ENCODE measurements around the gene UMODL1.
"Not testable (repeated sequence)": the region's sequence is repeated elsewhere in the genome, so short reads cannot be mapped to it uniquely, and the experiment has no call there.

UMODL1 gene

DNA sequence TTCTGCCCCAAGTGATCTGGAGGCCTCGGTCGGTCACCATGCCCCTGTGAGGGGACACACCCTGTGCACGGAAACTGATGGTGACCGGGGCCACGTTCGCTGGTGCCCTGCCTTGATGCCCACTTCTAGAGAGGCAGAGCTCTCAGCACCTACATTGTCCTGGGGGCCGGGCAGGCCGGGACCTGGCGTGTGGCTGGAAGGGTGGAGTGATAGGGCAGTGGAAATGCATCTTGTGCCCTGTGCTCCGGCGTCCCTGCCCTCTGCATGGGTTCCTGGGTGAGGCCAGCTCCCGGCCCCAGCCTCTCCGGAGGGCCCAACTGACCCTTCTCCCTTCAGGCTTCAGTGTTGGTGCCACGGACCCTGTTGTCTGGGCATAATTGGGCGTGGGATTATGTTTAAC lies 11.0 kb upstream of the UMODL1 start:
- DNase-seq, result no peak

DNA sequence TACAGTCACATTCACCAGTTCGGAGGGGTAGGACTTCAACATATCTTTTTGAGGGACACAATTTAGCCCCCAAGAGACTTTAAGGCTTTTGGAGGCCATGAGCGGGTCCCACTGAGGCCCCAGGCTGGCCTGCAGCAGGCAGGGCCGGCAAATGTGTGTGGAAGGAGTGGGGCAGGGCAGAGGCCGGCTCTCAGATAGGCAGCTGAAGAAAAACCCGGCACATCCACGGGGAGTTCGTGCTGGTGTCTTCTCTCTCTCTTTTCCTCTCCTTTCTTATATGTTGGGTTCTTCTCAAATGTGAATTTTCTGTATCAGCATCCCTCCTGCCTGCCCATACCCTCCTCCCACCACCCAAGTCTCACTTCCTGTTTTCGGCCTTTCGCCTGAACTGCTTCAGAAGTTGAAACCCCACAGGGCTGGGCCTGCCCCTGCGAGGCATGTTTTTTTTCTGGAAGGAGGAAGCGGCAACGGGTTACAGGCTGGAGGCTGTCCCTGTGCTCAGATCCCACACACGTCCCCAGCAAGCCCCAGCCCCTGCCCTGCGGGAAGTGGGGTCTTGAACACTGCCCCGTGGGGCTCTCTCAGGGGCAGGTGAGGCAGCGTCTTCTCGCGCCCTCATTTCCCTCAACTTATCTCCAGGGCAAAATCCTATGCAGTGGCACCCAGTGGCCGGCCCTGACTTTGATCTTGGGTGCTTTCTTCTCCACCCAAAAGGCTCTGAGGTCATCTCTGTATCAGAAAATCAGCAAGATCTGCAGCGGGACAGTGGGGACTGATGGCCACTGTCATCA lies 9.7 kb upstream of the UMODL1 start:
- no peak for DNase-seq

DNA sequence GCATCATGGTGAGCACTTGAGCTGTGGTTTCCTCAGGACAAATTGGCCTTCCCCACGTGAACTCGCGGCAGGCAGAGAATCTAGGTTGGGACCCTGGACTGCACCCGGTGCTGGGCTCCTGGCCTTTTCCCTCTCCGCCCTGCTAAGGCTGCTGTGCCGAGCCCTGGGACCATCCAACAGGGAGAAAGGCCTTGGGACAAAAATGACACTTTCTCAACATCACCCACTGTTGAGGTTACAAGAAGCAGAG lies 9.2 kb upstream of the UMODL1 start:
- no peak for DNase-seq

DNA sequence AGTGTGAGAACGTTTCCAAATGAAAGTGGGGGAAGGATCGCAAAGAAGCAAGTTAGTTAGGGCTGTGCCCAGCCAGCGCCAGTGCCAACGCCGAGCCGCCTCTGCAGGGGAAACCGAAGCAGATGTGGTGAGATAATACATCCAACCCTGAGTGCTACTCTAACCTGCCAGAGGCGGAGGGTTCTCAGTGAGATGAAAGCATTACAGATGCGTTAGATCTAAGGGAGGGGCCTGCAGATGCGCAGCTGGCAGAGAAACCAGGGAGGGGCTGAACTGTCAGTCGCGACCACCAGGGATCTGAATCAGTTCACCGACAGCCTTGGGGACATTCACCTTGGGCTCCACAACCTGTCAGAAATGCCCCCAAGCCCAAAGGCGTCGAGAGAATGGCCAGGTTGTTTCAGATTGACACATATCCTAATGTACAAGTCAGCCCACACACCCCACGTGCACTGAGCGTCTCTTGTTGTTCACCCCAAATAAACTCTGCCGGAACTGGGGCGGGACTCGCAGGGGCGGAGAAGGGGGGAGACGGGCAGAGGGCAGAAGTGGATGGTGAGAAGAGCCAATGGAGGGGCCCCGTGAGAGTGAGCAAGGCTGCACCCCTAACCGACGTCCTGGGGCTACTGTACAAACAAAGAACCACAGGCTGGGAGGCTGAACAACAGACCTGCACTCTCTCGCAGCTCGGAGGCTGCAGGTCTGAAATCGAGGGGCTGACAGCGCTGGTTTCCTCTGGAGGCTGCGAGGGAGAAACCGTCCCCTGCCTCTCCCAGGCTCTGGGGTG lies 8.7 kb upstream of the UMODL1 start:
- no peak for DNase-seq

DNA sequence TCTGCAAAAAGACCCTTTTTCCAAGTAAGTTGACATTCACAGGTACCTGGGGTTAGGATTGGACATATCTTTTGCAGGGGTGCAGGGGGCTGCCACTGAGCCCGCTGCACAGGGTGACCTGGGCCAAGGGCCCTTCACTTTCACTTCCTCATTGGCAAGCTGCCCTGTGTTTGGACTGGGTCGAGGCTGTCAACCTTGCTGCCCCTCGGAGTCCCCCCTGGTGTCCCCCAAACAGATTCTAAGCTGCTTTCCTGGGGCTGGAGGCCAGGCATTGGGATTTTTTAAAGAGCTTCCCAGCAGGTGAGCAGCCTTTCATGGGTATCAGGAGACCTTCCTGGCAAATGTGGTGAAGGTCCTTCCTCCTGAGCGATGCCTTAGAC lies 7.9 kb upstream of the UMODL1 start:
- no peak for DNase-seq

DNA sequence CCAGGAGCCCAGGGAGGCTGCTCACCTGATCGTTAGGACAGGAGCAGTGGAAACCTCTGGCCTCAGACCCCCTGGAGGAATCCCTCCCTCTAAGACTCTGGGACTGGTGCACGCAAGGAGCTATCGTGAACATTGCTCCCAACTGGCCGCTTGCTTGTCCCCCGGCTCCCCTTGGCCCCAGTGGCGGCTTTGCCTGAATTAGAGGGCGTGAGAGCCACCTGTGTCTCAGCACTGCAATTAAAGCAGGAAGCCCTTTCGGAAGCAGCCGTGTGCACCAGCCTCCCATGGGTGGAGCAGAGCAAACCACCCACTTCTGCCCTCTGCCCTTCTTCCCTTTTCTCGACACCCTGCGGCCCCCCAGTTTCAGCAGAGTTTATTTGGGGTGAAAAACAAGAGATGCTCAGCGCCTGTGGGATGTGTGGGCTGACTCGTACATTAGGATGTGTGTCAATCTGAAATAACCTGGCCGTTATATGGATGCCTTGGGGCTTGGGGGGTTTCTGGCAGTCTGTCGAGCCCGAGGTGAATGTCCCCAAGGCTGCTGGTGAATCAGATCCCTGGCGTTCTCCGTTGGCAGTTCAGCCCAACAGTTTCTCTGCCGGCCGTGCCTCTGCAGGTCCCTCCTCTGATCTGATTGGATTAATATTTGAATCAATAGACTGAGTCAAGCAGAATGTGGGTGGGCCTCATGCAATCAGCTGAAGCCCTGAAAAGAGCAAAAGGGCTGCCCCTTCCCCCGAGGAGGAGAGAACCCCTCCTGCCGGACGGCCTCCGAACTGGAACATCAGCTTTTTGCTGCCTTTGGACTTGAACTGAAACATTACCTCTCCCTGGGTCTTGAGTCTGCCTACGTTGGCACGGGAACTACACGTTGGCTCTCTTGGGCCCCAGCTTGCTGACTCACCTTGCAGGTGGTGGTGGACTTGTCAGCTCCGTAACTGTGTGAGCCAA lies 7.3 kb upstream of the UMODL1 start:
- no peak for DNase-seq

DNA sequence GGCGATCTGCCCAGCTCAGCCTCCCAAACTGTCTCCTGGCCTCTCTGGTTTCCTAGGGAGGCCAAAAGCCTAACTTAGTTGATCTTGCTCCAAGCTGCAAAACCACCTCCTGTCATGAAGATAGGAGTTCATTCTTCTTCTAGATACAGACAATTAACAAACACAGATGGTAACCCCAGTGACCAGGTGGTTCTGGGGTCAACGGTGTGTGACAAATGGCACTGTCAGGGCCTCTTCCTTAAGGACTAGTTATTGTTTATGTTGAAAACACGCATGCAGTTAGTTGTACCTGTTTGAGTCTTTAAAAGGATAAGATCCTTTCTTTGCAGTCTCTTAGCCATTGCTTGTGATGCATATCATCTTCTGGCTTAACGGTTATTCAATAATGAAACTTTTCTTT lies 4.6 kb upstream of the UMODL1 start:
- no peak for DNase-seq

DNA sequence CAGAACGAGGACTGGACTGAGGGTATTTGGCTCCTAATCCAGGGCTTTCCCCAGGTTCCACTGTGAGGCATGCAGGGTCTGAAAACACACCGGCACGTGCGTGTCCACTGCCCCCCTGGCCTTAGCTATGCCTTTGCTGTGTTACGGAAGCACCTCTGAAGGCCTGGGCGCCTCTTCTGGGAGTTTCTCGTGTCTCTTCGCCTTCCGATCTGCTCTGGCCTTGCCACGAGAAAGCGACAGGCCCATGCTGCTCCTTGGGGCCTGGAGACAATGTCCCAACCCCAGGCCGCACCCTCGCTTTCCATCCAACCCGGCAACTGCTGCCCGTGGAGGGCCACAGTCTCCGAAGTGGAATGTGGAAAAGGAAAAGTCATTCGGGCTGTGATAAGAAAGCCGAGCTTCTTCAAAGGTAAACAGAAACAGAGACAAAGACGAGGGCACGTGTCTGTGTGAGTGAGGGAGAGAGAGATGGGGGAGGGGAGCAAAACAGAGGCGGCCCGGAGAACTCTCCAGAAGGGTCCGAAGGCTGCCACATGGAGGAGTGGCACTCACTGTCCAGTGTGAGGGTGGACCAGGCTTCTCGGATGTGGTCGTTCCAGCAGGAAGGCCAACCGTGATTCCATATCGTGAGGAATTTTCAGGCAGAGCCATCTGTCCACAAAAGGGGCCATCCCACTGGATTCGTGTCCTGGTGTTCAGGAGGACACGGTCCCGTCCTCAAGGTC lies 3.4 kb upstream of the UMODL1 start:
- no peak for DNase-seq

DNA sequence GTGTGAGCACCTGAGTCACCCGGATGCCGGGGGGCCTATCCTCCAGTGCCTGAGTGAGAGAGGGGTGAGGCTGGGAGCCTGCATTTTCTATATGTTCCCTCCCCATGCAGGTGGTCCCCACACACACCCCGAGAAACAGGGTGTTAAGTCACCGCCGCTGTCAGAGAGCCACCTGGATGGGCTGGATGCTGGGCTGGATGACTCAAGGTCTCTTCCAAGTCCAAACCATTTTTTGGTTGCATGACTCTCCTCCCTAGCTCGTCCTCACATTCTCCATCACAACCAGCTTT lies 2.9 kb upstream of the UMODL1 start:
- DNase-seq, result no peak

DNA sequence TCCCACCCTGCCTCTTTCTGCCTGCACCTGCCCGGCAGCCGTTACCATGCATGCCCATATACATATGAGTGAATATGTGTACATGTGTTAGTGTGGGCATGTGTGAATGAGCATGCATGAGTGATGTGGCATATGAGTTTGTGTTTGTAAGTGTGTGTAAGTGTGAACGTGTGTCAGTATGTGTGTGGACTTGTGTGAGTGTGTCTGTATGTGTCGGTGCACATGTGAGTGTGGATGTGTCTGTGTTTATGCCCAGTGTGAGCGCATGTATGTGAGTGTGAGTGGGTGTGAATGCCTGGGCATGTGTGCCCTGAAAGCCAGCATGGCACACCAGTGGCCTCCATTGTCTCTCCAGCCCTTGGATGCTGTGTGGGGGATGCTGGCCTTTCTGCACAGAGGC lies 2.5 kb upstream of the UMODL1 start:
- no peak for DNase-seq

DNA sequence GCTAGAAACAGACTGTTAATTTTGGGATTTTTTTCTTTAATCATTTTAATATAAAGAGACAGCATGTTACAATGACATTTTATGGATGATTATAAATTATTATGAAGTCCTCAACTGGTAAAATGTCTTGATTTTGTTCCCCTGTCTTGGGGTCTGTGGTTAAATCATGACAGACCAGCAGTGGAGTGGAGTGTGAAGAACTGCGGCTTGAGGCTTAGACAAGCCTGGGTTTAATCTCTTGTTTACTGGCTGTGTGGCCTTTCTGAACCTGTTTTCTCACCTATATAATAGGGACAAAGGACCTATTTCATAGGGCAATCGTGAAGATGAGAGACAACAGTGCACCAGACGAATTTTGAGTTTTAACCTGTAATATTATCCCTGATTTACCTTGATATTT lies 1.8 kb upstream of the UMODL1 start:
- no peak for DNase-seq

DNA sequence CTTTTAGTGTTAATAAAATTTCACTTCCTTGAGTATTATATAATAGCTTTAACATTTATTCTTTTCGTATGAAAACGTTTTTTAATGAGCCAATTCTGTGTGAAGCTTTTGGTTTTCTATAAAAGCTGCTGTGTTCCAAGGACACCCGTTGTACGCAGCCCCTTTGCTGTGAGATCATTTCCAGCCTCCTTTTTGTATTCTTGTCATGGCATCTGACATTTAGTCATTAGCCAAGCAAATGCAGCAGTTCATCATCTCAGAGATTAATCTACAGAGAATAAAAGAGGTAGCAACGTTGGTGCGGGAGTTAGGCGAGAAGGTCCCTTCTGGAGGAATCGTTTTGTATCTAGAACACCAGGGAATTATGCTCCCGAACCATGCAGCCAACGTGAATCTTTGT lies 1.3 kb upstream of the UMODL1 start:
- no peak for DNase-seq

DNA sequence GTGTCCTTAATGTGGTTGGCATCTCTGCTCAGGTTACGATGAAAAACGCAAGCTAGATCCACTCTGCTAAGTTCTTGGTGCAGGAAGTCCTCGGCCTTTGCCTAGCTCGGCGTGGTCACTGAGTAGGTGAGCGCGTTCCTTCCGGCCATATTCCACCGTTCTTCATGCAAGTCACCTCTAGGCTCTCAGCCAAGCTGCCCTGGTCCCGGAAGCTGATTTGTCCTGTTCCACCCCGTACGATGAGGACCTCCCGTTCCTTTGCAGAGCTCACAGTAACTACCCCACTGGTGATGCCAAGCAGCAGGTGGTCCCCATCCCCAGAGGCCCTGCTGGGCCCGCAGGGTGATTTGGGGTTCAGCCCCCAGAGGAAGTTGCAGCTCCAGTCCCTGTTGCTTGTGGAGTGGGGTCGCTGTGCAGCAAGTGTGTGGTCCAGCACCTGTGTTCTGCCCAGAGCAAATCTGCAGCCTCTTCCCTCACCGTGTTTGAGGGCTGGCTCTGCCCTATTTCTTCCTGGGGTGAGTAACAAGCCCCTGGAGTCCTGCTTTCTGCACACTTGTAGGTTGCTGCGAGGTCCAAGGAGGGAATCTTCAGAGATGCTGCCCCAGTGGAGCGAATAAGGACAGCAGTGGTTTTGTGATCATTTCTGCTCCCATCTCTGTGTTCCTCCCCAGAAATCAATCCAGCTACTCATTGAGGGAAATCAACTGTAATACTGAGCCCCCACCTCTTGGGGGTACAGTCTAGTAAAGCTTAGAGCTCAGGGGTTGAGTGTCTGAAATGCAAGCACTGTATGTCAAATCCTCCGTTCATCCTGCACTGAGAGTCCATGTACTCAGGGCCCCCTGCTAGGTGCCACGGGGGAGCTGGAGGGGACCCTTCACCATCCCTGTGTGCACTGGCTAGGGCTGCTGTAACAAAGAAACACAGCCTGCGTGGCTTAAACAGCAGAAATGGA lies 2.3 kb downstream of the UMODL1 start:
- DNase-seq, result no peak

DNA sequence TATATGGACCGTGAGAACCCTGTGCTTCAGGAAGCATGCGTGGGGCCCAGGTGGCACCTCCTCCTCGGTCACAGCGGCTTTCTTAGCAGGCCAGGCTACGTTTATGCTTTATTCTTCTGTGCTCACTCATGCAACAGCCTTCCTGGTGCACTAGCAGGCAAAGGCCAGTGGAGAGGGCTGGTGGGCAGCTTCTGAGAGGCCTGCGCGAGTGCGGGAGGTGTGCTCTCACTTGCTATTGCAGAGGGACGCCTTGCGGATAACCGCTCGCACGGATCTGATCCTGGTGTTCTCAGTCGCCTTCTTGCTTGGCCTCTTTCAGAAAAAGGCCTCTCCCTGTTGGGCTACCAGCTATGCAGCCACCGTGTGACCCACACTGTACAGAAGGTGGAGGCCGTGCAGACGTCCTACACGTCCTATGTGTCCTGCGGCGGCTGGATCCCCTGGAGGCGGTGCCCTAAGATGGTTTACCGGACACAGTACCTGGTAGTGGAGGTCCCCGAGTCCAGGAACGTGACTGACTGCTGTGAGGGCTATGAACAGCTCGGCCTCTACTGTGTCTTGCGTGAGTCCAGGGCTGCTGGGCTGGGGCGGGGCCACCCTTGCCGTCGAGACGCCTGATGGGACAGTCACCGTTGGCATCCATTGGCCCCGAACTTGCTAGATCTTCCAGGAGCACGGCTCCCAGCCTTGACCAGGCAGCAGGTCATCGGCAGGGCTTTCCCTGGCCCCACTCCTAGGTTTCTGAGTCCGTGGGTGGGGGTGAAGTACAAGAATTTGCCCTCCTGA lies 4.8 kb downstream of the UMODL1 start:
- DNase-seq, result no peak

DNA sequence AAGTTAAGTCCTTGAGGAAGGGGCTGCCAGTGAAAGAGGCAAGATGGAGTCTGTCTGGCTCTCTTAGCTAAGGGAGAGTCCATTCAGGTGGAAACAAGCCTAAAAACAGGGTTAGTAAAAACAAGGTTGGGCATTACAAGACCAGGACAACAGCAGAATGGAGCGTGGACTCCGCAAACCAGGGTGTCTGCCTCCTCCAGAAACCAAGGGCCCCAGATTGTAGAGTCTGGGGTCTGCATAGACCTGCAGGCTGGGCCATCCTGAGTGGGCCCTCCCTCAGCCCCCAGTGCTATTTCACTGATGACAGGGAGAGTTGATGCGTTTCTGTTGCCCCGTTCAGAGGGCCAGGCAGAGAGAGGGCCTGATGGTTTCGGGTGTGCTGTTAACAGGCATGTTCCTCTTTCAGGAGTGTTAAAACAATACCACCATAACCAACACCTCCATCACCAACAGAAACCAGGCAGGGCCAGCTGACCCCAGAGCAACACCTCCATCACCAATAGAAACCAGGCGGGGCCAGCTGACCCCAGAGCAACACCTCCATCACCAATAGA lies 6.6 kb downstream of the UMODL1 start:
- not testable (repeated sequence) for DNase-seq

DNA sequence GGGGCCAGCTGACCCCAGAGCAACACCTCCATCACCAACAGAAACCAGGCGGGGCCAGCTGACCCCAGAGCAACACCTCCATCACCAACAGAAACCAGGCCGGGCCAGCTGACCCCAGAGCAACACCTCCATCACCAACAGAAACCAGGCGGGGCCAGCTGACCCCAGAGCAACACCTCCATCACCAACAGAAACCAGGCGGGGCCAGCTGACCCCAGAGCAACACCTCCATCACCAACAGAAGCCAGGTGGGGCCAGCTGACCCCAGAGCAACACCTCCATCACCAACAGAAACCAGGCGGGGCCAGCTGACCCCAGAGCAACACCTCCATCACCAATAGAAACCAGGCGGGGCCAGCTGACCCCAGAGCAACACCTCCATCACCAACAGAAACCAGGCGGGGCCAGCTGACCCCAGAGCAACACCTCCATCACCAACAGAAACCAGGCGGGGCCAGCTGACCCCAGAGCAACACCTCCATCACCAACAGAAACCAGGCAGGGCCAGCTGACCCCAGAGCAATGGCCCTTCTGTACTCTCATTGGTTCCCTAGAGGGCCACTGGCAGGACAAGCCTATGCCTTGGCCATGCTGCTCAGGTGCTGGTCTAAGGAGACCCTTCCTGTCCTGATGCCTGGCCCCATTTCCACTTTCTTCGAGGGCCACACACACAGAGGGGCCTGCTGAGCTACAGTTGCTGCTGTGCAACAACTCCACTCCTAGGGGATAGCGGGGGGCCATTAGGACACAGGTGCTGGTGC lies 7.3 kb downstream of the UMODL1 start:
- DNase-seq, result not testable (repeated sequence)

DNA sequence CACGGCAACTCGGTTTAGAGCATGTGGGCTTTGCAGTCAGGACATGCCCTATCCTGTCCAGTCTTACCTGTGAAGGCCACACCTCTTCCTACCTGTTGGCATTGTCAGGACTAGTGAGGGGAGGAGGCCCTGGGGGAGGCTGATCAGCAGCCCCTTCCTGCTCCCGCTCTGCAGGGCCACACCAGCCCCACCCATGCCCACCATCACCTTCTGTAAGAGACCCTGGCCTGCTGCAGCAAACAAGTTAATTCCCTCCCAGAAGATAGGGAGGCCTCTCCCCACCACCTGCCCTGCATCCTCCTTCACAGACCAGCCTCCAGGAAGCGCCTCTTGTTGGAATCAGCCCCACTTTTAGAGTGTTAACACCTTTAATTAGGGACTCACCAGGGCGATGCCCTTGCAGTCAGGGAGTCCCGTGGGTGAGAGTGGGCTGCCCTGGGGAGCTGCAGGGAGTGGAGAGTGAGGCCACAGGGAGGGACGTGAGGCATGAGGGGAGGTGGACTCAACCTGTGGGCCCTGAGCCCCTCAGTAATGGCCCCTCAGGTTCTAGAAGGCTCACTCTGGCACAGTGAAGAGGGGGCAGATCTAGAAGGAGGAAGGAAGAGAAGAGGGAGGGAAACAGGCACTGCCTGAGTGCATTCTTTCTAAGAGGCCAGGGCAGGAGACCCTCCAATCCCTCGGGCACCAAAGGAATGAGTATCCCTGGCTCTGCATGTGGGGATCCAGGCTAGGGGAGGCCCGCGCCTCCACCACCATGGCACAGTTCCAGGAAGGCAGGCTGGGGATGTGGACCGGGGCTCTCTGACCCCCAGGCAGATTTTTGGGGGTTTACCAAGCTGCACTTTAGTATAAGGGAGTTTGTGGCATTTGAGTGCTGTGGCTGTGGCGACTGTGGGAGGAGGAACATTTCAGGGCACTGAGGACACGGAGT lies 8.2 kb downstream of the UMODL1 start:
- no peak for DNase-seq

DNA sequence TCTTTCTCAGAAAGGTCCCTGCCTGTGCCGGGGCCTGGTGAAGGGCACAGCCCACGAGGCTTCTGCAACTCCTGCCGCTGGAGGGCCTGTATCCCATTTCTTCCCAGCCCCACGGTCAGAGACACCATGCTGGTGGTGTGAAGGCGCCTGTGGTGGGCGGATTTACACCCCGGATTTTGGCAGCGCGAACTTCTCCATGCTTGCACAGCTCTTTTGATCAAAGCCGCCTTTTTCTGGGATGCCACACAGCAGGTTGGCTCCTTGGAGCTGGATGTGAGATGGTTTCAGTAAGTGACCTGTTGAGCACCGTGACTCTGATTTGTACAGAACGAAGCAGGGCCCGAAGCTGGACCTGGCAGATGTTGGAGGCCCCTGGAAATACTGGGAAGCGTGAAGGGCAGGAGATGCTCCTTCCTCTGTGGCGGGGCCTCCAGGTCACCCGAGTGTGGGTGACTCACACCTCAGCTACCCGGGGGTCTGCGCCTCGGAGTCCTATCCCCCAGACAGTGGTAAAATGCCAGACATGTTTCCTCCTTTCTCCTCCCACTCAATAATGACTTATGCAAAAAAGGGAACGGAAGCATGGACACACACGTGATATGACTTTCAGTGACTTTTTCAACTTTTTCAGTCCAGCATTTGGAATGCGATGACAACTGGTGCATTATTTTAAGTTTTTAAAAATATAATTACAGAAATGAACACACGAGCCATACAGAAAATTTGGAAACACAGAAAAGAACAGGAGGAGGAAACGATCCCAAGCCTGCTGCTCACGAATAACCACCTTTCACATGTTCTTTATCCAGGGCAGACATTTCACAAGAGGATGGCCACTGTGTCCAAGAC lies 9.0 kb downstream of the UMODL1 start:
- DNase-seq, result no peak

Measured in NCI-H187 treated with DMSO at 0.1 percent for 48 hours (cell line).